Measurements from ENCODE around the gene KIFC3. TPM values are rescaled to one million over a fixed set of nuclear protein-coding genes. Genes with fewer than 3 reads are reported as not detected.

The KIFC3 gene
- total and polyA plus RNA-seq, 2 of the 13 experiments (the other 11 are each of a cell fraction or from before 2014, with no cell fraction given) = 42.1 to 45.3 TPM

DNA sequence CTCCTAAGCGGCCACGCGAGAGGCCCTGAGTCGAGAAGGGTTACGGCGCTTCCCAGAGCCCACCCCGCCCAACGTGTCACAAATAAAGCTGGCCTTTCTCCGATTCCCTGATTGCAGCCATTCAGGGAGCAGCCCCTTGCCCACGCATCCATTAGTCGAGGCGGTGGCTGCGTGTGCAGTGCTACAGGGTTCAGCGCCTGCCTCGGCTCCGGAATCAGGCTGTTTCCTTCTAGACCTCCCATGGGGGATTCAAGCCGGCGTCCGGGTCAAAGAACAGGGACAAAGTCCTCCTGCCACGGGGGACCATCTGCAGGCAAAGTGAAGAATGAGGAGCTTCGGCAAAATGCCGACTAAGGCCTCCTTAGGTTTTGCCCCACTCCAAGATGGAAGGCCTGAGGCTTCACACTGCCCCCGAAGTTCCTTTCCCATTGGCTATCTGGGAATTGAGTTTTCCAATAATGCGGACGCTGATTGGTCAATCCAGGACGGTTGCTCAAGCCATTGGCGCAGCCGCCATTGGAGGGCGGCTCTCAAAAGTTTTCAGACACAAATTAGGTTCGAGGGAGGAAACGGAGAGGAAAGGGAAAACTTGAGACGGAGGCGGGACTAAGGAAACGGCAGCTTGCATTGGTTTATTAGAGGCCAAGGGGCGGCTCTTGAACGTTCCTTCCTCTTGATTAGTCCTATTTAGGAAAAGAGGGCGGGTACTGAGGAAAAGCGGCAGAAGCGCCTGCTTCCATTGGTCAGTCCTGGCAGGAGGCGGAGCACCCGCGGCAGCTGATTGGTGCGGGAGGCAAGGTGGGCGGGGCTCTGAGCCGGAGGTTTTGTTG lies 67.2 kb downstream of the KIFC3 start (continued):
- TF ChIP-seq, protein P1, sequence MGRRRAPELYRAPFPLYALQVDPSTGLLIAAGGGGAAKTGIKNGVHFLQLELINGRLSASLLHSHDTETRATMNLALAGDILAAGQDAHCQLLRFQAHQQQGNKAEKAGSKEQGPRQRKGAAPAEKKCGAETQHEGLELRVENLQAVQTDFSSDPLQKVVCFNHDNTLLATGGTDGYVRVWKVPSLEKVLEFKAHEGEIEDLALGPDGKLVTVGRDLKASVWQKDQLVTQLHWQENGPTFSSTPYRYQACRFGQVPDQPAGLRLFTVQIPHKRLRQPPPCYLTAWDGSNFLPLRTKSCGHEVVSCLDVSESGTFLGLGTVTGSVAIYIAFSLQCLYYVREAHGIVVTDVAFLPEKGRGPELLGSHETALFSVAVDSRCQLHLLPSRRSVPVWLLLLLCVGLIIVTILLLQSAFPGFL (CRISPR knock-in tag; IDR thresholded peaks at IDR 0.05) = no peak
- TF ChIP-seq, protein P2, sequence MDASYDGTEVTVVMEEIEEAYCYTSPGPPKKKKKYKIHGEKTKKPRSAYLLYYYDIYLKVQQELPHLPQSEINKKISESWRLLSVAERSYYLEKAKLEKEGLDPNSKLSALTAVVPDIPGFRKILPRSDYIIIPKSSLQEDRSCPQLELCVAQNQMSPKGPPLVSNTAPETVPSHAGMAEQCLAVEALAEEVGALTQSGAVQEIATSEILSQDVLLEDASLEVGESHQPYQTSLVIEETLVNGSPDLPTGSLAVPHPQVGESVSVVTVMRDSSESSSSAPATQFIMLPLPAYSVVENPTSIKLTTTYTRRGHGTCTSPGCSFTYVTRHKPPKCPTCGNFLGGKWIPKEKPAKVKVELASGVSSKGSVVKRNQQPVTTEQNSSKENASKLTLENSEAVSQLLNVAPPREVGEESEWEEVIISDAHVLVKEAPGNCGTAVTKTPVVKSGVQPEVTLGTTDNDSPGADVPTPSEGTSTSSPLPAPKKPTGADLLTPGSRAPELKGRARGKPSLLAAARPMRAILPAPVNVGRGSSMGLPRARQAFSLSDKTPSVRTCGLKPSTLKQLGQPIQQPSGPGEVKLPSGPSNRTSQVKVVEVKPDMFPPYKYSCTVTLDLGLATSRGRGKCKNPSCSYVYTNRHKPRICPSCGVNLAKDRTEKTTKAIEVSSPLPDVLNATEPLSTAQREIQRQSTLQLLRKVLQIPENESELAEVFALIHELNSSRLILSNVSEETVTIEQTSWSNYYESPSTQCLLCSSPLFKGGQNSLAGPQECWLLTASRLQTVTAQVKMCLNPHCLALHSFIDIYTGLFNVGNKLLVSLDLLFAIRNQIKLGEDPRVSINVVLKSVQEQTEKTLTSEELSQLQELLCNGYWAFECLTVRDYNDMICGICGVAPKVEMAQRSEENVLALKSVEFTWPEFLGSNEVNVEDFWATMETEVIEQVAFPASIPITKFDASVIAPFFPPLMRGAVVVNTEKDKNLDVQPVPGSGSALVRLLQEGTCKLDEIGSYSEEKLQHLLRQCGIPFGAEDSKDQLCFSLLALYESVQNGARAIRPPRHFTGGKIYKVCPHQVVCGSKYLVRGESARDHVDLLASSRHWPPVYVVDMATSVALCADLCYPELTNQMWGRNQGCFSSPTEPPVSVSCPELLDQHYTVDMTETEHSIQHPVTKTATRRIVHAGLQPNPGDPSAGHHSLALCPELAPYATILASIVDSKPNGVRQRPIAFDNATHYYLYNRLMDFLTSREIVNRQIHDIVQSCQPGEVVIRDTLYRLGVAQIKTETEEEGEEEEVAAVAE (CRISPR knock-in tag; IDR thresholded peaks at IDR 0.05; ENCODE audit: borderline replicate concordance) = peak; percentile 100
- TF ChIP-seq MYNN (CRISPR knock-in tag; IDR thresholded peaks at IDR 0.05; ENCODE audit: low read depth) = peak; percentile 91
- no peak for TF ChIP-seq ZBTB3 (CRISPR knock-in tag; IDR thresholded peaks at IDR 0.05; ENCODE audit: borderline replicate concordance, low read depth)
- TF ChIP-seq, protein P3, sequence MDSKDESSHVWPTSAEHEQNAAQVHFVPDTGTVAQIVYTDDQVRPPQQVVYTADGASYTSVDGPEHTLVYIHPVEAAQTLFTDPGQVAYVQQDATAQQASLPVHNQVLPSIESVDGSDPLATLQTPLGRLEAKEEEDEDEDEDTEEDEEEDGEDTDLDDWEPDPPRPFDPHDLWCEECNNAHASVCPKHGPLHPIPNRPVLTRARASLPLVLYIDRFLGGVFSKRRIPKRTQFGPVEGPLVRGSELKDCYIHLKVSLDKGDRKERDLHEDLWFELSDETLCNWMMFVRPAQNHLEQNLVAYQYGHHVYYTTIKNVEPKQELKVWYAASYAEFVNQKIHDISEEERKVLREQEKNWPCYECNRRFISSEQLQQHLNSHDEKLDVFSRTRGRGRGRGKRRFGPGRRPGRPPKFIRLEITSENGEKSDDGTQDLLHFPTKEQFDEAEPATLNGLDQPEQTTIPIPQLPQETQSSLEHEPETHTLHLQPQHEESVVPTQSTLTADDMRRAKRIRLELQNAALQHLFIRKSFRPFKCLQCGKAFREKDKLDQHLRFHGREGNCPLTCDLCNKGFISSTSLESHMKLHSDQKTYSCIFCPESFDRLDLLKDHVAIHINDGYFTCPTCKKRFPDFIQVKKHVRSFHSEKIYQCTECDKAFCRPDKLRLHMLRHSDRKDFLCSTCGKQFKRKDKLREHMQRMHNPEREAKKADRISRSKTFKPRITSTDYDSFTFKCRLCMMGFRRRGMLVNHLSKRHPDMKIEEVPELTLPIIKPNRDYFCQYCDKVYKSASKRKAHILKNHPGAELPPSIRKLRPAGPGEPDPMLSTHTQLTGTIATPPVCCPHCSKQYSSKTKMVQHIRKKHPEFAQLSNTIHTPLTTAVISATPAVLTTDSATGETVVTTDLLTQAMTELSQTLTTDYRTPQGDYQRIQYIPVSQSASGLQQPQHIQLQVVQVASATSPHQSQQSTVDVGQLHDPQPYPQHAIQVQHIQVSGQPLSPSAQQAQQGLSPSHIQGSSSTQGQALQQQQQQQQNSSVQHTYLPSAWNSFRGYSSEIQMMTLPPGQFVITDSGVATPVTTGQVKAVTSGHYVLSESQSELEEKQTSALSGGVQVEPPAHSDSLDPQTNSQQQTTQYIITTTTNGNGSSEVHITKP (CRISPR knock-in tag; IDR thresholded peaks at IDR 0.05; ENCODE audit: low read depth) = no peak
- no peak for TF ChIP-seq MTF2 (CRISPR knock-in tag; IDR thresholded peaks at IDR 0.05; ENCODE audit: borderline replicate concordance)
- peak; percentile 93 for TF ChIP-seq ZNF501 (CRISPR knock-in tag; IDR thresholded peaks at IDR 0.05)
- peak; percentile 75; the same call in 1 of the 2 replicates for TF ChIP-seq DR1 (CRISPR knock-in tag; IDR thresholded peaks at IDR 0.05)
- TF ChIP-seq ARNT2 (CRISPR knock-in tag; IDR thresholded peaks at IDR 0.05; ENCODE audit: low read depth) = peak; percentile 83
- TF ChIP-seq, protein P4, sequence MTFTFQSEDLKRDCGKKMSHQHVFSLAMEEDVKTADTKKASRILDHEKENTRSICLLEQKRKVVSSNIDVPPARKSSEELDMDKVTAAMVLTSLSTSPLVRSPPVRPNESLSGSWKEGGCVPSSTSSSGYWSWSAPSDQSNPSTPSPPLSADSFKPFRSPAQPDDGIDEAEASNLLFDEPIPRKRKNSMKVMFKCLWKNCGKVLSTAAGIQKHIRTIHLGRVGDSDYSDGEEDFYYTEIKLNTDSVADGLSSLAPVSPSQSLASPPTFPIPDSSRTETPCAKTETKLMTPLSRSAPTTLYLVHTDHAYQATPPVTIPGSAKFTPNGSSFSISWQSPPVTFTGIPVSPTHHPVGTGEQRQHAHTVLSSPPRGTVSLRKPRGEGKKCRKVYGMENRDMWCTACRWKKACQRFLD (CRISPR knock-in tag; IDR thresholded peaks at IDR 0.05; ENCODE audit: borderline replicate concordance) = peak; percentile 74; the same call in 1 of the 2 replicates
- TF ChIP-seq KLF9 (CRISPR knock-in tag; IDR thresholded peaks at IDR 0.05; ENCODE audit: low read depth) = 0 out of 2 replicates have a peak, but pooled peaks have one; percentile 46
- TF ChIP-seq, protein P5, sequence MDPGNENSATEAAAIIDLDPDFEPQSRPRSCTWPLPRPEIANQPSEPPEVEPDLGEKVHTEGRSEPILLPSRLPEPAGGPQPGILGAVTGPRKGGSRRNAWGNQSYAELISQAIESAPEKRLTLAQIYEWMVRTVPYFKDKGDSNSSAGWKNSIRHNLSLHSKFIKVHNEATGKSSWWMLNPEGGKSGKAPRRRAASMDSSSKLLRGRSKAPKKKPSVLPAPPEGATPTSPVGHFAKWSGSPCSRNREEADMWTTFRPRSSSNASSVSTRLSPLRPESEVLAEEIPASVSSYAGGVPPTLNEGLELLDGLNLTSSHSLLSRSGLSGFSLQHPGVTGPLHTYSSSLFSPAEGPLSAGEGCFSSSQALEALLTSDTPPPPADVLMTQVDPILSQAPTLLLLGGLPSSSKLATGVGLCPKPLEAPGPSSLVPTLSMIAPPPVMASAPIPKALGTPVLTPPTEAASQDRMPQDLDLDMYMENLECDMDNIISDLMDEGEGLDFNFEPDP (CRISPR knock-in tag; conservative IDR thresholded peaks at IDR 0.05) = peak; percentile 97; the same call in 1 of the 2 replicates
- peak; percentile 81 for TF ChIP-seq PHF8 (CRISPR knock-in tag; IDR thresholded peaks at IDR 0.05)
- no peak for TF ChIP-seq HMG20B (CRISPR knock-in tag; conservative IDR thresholded peaks at IDR 0.05)
- no peak; the same call in none of the 2 replicates for TF ChIP-seq FOXO1 (CRISPR knock-in tag; IDR thresholded peaks at IDR 0.05)
- 0 out of 2 replicates have a peak, but pooled peaks have one; percentile 18 for TF ChIP-seq TBX2 (CRISPR knock-in tag; IDR thresholded peaks at IDR 0.05; ENCODE audit: borderline replicate concordance)

Data from HepG2 (cell line).